Fibroblast of lung (primary cell): ENCODE measurements around the gene NR2F2. TPM values are rescaled to one million over a fixed set of nuclear protein-coding genes. Genes with fewer than 3 reads are reported as not detected.

Source experiments
- DNase-seq, 2 donors: peaks; one replicate each; pipeline versions ENCODE4 v3.0.0 to v3.0.0-alpha.2; 2010; ENCODE audit warnings: low read depth in 2 of 2
- H2AFZ ChIP-seq: 2 replicates; pipeline ENCODE4 v1.5.1; 2012; ENCODE audit warnings: low read length, control low read depth, inconsistent platforms
- H3K27ac ChIP-seq: 2 replicates; pipeline ENCODE4 v1.5.1; 2011; ENCODE audit warnings: low read length, control low read depth; ENCODE audit not compliant: insufficient read depth
- H3K27me3 ChIP-seq: 2 replicates; pipeline ENCODE4 v1.5.1; 2011; ENCODE audit warnings: mild to moderate bottlenecking, low read length; ENCODE audit not compliant: control insufficient read depth, insufficient read depth
- H3K36me3 ChIP-seq: 2 replicates; pipeline ENCODE4 v1.5.1; 2011; ENCODE audit warnings: low read length; ENCODE audit not compliant: control insufficient read depth, insufficient read depth
- H3K4me1 ChIP-seq: 2 replicates; pipeline ENCODE4 v1.5.1; 2011; ENCODE audit warnings: low read length; ENCODE audit not compliant: control insufficient read depth, insufficient read depth; ENCODE audit errors: extremely low read depth
- H3K4me2 ChIP-seq: 2 replicates; pipeline ENCODE4 v1.5.1; 2011; ENCODE audit warnings: low read length, control low read depth; ENCODE audit not compliant: insufficient read depth; ENCODE audit errors: extremely low read depth
- H3K4me3 ChIP-seq, 4 experiments: fragments of 200-600 bp in 1 of 4; sonication (generic) in 1 of 4; replicated peaks in 1 of 4; 2 replicates each; pipeline ENCODE4 v1.5.1; 2011 to 2016; ENCODE audit warnings: low read length in 4 of 4, low read depth in 3 of 4, mild to moderate bottlenecking in 3 of 4, control low read depth in 2 of 4, inconsistent platforms in 1 of 4, mixed read lengths in 1 of 4; ENCODE audit not compliant: insufficient read depth in 1 of 4; ENCODE audit errors: control extremely low read depth in 1 of 4
- H3K79me2 ChIP-seq: 2 replicates; pipeline ENCODE4 v1.5.1; 2012; ENCODE audit warnings: mild to moderate bottlenecking, low read length, inconsistent platforms; ENCODE audit not compliant: control insufficient read depth, insufficient read depth
- H3K9ac ChIP-seq: 2 replicates; pipeline ENCODE4 v1.5.1; 2011; ENCODE audit warnings: mild to moderate bottlenecking, low read length, control low read depth; ENCODE audit not compliant: insufficient read depth
- H3K9me3 ChIP-seq: 2 replicates; pipeline ENCODE4 v1.5.1; 2012; ENCODE audit warnings: low read depth, low read length; ENCODE audit not compliant: control insufficient read depth, insufficient read depth
- H4K20me1 ChIP-seq: 2 replicates; pipeline ENCODE4 v1.5.1; 2011; ENCODE audit warnings: low read length; ENCODE audit not compliant: control insufficient read depth, insufficient read depth; ENCODE audit errors: extremely low read depth
- CTCF ChIP-seq, 2 donors: IDR thresholded peaks in 1 of 2; conservative IDR thresholded peaks in 1 of 2; 1 replicate in 1 of 2; 2 replicates in 1 of 2; pipeline ENCODE4 v1.5.1; 2011 to 2012; ENCODE audit warnings: low read length in 2 of 2, control low read depth in 1 of 2, inconsistent platforms in 1 of 2, low read depth in 1 of 2, mild to moderate bottlenecking in 1 of 2
- EZH2 ChIP-seq: IDR thresholded peaks from 2 replicates; pipeline ENCODE4 v1.5.1; 2012; ENCODE audit warnings: low read length, control low read depth, mild to moderate bottlenecking; ENCODE audit errors: missing control alignments
- polyA plus RNA-seq, 2 donors: library from polyadenylated mRNA; depleted of rRNA in 1 of 2; stranded (reverse) in 1 of 2; unstranded in 1 of 2; fragments of >200 nt; gene quantifications; 2 replicates each; pipeline ENCODE4 v1.2.1, GENCODE V29; 2011 to 2012; ENCODE audit warnings: missing spikeins in 1 of 2
- total RNA-seq: library from RNA; depleted of rRNA; stranded (reverse); fragments of >200 nt; gene quantifications from 2 replicates; pipeline ENCODE4 v1.2.1, GENCODE V29; 2014

The NR2F2 gene
- total and polyA plus RNA-seq, 2 donors (not counting 1 experiment from before 2014, with no cell fraction given): 15.7 to 130 TPM

DNA sequence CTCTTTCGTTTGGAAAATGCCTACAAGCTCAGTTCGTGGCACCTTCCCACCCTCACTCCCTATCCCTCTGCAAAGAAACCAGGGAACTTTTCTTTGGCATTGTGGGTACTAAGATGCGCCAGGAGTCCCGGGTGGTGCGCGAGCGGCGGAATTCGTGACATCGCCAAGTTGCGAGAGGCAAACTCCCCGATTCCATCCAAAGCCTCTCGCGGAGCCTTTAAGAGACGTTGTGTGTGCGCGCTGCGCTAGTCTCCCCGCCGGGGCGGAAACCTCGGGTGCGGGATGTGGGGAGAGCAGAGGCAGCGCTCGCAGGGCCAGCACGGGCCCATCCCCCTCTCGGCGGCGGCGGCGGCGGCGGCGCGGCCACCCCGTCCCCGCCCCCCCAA lies 443 bp upstream of the NR2F2 start:
- Histone ChIP-seq H3K9me3 (no peaks in the 10 kb centered on the region), H3K27me3 (no peaks in the 10 kb centered on the region), H3K79me2 (peaks cover 92% of the 10 kb centered on the region), H2AFZ (no peak overlapping the region), H4K20me1 (peaks cover 2% of the 10 kb centered on the region), H3K4me2 (peak overlapping the region; percentile 89), H3K4me3 (peak overlapping the region; percentile 65 to 96 (median 74)), H3K4me1 (peaks cover 3% of the 10 kb centered on the region), H3K9ac (peak overlapping the region; percentile 75), H3K27ac (peak overlapping the region; percentile 87), H3K36me3 (peaks cover 21% of the 10 kb centered on the region)
- peak; percentile 85 to 90 for DNase-seq
- TF ChIP-seq CTCF (conservative IDR thresholded peaks at IDR 0.05 in 1 of 2, IDR thresholded peaks at IDR 0.05 in 1 of 2; ENCODE audit: low read depth in 1 of 2, low read length in 2 of 2) (peak in 1 of 2 donors; percentile 4), EZH2 (no peak)

- Histone ChIP-seq H3K9ac (peak overlapping the region; percentile 94), H3K4me1 (peaks cover 3% of the 10 kb centered on the region), H3K9me3 (no peaks in the 10 kb centered on the region), H3K27me3 (no peaks in the 10 kb centered on the region), H4K20me1 (peaks cover 4% of the 10 kb centered on the region), H3K36me3 (peaks cover 28% of the 10 kb centered on the region), H3K4me2 (peak overlapping the region; percentile 29), H3K4me3 (peak overlapping the region; percentile 83 to 100 (median 100)), H3K27ac (peak overlapping the region; percentile 95), H2AFZ (no peak overlapping the region), H3K79me2 (peaks cover 92% of the 10 kb centered on the region)
- TF ChIP-seq EZH2 (no peak), CTCF (conservative IDR thresholded peaks at IDR 0.05 in 1 of 2, IDR thresholded peaks at IDR 0.05 in 1 of 2; ENCODE audit: low read depth in 1 of 2, low read length in 2 of 2) (no peak)
- peak; percentile 54 to 71 for DNase-seq
Observed at GRCh38 chr15:96331144-96331944, 844 bp downstream of the NR2F2 start.

GRCh38 chr15:96331945-96332636 lies 1.6 kb downstream of the NR2F2 start:
- H3K79me2 ChIP-seq: peaks cover 92% of the 10 kb centered on the region
- H3K27me3 ChIP-seq: no peaks in the 10 kb centered on the region
- peak; percentile 44 to 58 for DNase-seq
- peaks cover 3% of the 10 kb centered on the region for H3K4me1 ChIP-seq
- H2AFZ ChIP-seq: no peak overlapping the region
- H3K36me3 ChIP-seq: peaks cover 28% of the 10 kb centered on the region
- H3K4me3 ChIP-seq: peak overlapping the region; percentile 96 to 100 (median 100)
- peak overlapping the region; percentile 95 for H3K27ac ChIP-seq
- H4K20me1 ChIP-seq: peaks cover 4% of the 10 kb centered on the region
- no peaks in the 10 kb centered on the region for H3K9me3 ChIP-seq
- H3K9ac ChIP-seq: peak overlapping the region; percentile 94
- TF ChIP-seq EZH2 (no peak), CTCF (conservative IDR thresholded peaks at IDR 0.05 in 1 of 2, IDR thresholded peaks at IDR 0.05 in 1 of 2; ENCODE audit: low read depth in 1 of 2, low read length in 2 of 2) (no peak)
- peak overlapping the region; percentile 29 for H3K4me2 ChIP-seq
